HG03135 (cell line): ENCODE data around the gene PRMT2.

Experiments used
- ATAC-seq: cut with Tn5 transposase; IDR thresholded peaks from one replicate; pipeline ENCODE4 v1.9.1; 2021; ENCODE audit warnings: mild to moderate bottlenecking, moderate library complexity; ENCODE audit not compliant: unreplicated experiment

The PRMT2 gene

GRCh38 chr21:46635324-46636180, at the start of gene PRMT2:
Gene PRMT2 (plus strand): TSS chr21:46635674. CDS start chr21:46636952, 1,278 bp downstream.
- ATAC-seq: peak; percentile 93

- no peak for ATAC-seq
Measured at GRCh38 chr21:46594276-46594675, 41.2 kb upstream of the PRMT2 start.

GRCh38 chr21:46596201-46596600, 39.3 kb upstream of the PRMT2 start:
- ATAC-seq: no peak

GRCh38 chr21:46597031-46597430, 38.4 kb upstream of the PRMT2 start:
- ATAC-seq: no peak

GRCh38 chr21:46597896-46598343, 37.6 kb upstream of the PRMT2 start:
- no peak for ATAC-seq

- no peak for ATAC-seq
Measured at GRCh38 chr21:46598581-46599572, 36.6 kb upstream of the PRMT2 start.

- ATAC-seq: no peak
Measured at GRCh38 chr21:46600305-46600704, 35.2 kb upstream of the PRMT2 start.

GRCh38 chr21:46600978-46601377, 34.5 kb upstream of the PRMT2 start:
- ATAC-seq: no peak

- ATAC-seq: no peak
Measured at GRCh38 chr21:46603228-46603627, 32.2 kb upstream of the PRMT2 start.

- no peak for ATAC-seq
Measured at GRCh38 chr21:46604329-46604974, 31.0 kb upstream of the PRMT2 start.

GRCh38 chr21:46604975-46605766, 30.3 kb upstream of the PRMT2 start, which contains the start of gene S100B:
Gene S100B (minus strand): TSS chr21:46605082. CDS start chr21:46602415, 2,667 bp downstream.
- no peak for ATAC-seq

GRCh38 chr21:46605767-46606426, 29.6 kb upstream of the PRMT2 start:
- no peak for ATAC-seq

- no peak for ATAC-seq
Measured at GRCh38 chr21:46606427-46606813, 29.1 kb upstream of the PRMT2 start.

- no peak for ATAC-seq
Measured at GRCh38 chr21:46607636-46608035, 27.8 kb upstream of the PRMT2 start.

- ATAC-seq: no peak
Measured at GRCh38 chr21:46608672-46609111, 26.8 kb upstream of the PRMT2 start.

- ATAC-seq: no peak
Measured at GRCh38 chr21:46610018-46610701, 25.3 kb upstream of the PRMT2 start.

GRCh38 chr21:46613391-46613790, 22.1 kb upstream of the PRMT2 start:
- no peak for ATAC-seq

GRCh38 chr21:46616050-46616449, 19.4 kb upstream of the PRMT2 start:
- ATAC-seq: no peak

GRCh38 chr21:46616656-46617055, 18.8 kb upstream of the PRMT2 start:
- ATAC-seq: no peak
